ENCODE measurements around the gene LAT. TPM values are rescaled to one million over a fixed set of nuclear protein-coding genes. Genes with fewer than 3 reads are reported as not detected.
A peak's percentile ranks its signal among the peaks of the same experiment; 100 is the strongest.

Gene LAT
- total RNA-seq, 2 experiments from 2014 or later: 200 to 236 TPM

GRCh38 chr16:29023279-29024277, 38.7 kb downstream of the LAT start:
- no peak overlapping the region for H3K4me3 Mint-ChIP-seq
- peak; percentile 48 for ATAC-seq

GRCh38 chr16:29024278-29024677, 39.4 kb downstream of the LAT start:
- Mint-ChIP-seq H3K27ac (peak overlapping the region; percentile 79), H3K36me3 (no peaks in the 10 kb centered on the region), H3K4me3 (no peak overlapping the region), H3K9me3 (ENCODE audit: low read depth) (no peaks in the 10 kb centered on the region), H3K4me1 (peaks cover 55% of the 10 kb centered on the region), H3K27me3 (no peaks in the 10 kb centered on the region)
- no peak for DNase-seq
- no peak for ATAC-seq
- CTCF ChIA-PET: interaction anchor here (0.5 to 1.3 kb wide), 5 partner anchors 14 to 705 kb away, joined by 3 to 5 read pairs (median 3); no protein-coding TSS in a partner anchor

More at GRCh38 chr16:29023279-29024277, 38.7 kb downstream of the LAT start:
- peak overlapping the region; percentile 79 for H3K27ac Mint-ChIP-seq
- H3K9me3 Mint-ChIP-seq (ENCODE audit: low read depth): no peaks in the 10 kb centered on the region
- H3K27me3 Mint-ChIP-seq: no peaks in the 10 kb centered on the region
- peaks cover 48% of the 10 kb centered on the region for H3K4me1 Mint-ChIP-seq
- DNase-seq: no peak
- CTCF ChIA-PET: interaction anchor here (0.5 to 1.3 kb wide), 4 partner anchors 14 to 542 kb away, joined by 3 to 5 read pairs (median 4); no protein-coding TSS in a partner anchor
- H3K36me3 Mint-ChIP-seq: no peaks in the 10 kb centered on the region

GRCh38 chr16:29025218-29025617, 40.4 kb downstream of the LAT start:
- H3K4me1 Mint-ChIP-seq: peaks cover 60% of the 10 kb centered on the region
- no peak overlapping the region for H3K4me3 Mint-ChIP-seq
- H3K27me3 Mint-ChIP-seq: no peaks in the 10 kb centered on the region
- H3K36me3 Mint-ChIP-seq: no peaks in the 10 kb centered on the region
- H3K27ac Mint-ChIP-seq: peak overlapping the region; percentile 54
- ATAC-seq (no peak), DNase-seq (no peak)
- H3K9me3 Mint-ChIP-seq (ENCODE audit: low read depth): no peaks in the 10 kb centered on the region
- CTCF ChIA-PET: interaction anchor here (1.2 kb wide), 1 partner anchor 47 kb away, joined by 5 read pairs; no protein-coding TSS in a partner anchor

GRCh38 chr16:29025735-29026134, 40.9 kb downstream of the LAT start:
- CTCF ChIA-PET: interaction anchor here (1.2 kb wide), 1 partner anchor 48 kb away, joined by 5 read pairs; no protein-coding TSS in a partner anchor
- Mint-ChIP-seq H3K36me3 (no peaks in the 10 kb centered on the region), H3K27me3 (no peaks in the 10 kb centered on the region), H3K9me3 (ENCODE audit: low read depth) (no peaks in the 10 kb centered on the region), H3K4me1 (peaks cover 61% of the 10 kb centered on the region), H3K4me3 (no peak overlapping the region), H3K27ac (peak overlapping the region; percentile 54)
- DNase-seq: no peak
- no peak for ATAC-seq

GRCh38 chr16:29028457-29029167, 43.8 kb downstream of the LAT start:
- Mint-ChIP-seq H3K4me1 (peaks cover 42% of the 10 kb centered on the region), H3K27me3 (no peaks in the 10 kb centered on the region), H3K36me3 (no peaks in the 10 kb centered on the region), H3K27ac (peak overlapping the region; percentile 80), H3K4me3 (no peak overlapping the region), H3K9me3 (ENCODE audit: low read depth) (no peaks in the 10 kb centered on the region)
- ATAC-seq: peak; percentile 14
- CTCF ChIA-PET: interaction anchor here (0.8 to 2.1 kb wide), 6 partner anchors 14 to 84 kb away, joined by 3 to 11 read pairs (median 3); no protein-coding TSS in a partner anchor
- DNase-seq: peak; percentile 38

GRCh38 chr16:29029168-29029994, 44.5 kb downstream of the LAT start:
- no peak overlapping the region for H3K4me3 Mint-ChIP-seq
- CTCF ChIA-PET: interaction anchor here (0.8 to 2.1 kb wide), 6 partner anchors 14 to 85 kb away, joined by 3 to 11 read pairs (median 3); no protein-coding TSS in a partner anchor
- no peaks in the 10 kb centered on the region for H3K36me3 Mint-ChIP-seq
- peak overlapping the region; percentile 80 for H3K27ac Mint-ChIP-seq
- peaks cover 34% of the 10 kb centered on the region for H3K4me1 Mint-ChIP-seq
- peak; percentile 90 for DNase-seq
- H3K27me3 Mint-ChIP-seq: no peaks in the 10 kb centered on the region
- H3K9me3 Mint-ChIP-seq (ENCODE audit: low read depth): no peaks in the 10 kb centered on the region
- peak; percentile 97 for ATAC-seq

- peaks cover 26% of the 10 kb centered on the region for H3K4me1 Mint-ChIP-seq
- H3K36me3 Mint-ChIP-seq: no peaks in the 10 kb centered on the region
- H3K27ac Mint-ChIP-seq: no peak overlapping the region
- CTCF ChIA-PET: interaction anchor here (1.4 kb wide), 1 partner anchor 85 kb away, joined by 3 read pairs; no protein-coding TSS in a partner anchor
- ATAC-seq (no peak), DNase-seq (peak; percentile 33)
- H3K27me3 Mint-ChIP-seq: no peaks in the 10 kb centered on the region
- H3K4me3 Mint-ChIP-seq: no peak overlapping the region
- no peaks in the 10 kb centered on the region for H3K9me3 Mint-ChIP-seq (ENCODE audit: low read depth)
Measured at GRCh38 chr16:29030086-29030840, 45.4 kb downstream of the LAT start.

Other genes starting within 250 kb of the LAT start
- 1 to 10 TPM; 2.0 to 2.6 TPM for gene NPIPB9, start 233.3 kb upstream of the LAT start, total RNA-seq
- gene ATXN2L, start 162.1 kb upstream of the LAT start, total RNA-seq: 100 to 1,000 TPM; 295 to 301 TPM
- 100 to 1,000 TPM; 156 to 199 TPM for gene TUFM, start 138.7 kb upstream of the LAT start, total RNA-seq
- 10 to 100 TPM; 57.3 to 70.9 TPM for gene SH2B1, start 121.2 kb upstream of the LAT start, total RNA-seq
- gene ATP2A1, start 106.6 kb upstream of the LAT start, total RNA-seq: 1 to 10 TPM; 1.5 to 3.4 TPM
- gene RABEP2, start 59.8 kb upstream of the LAT start, total RNA-seq: 10 to 100 TPM; 18.0 to 19.1 TPM
- not detected for gene CD19, start 53.1 kb upstream of the LAT start, total RNA-seq
- gene NFATC2IP, start 34.1 kb upstream of the LAT start, total RNA-seq: 100 to 1,000 TPM; 120 to 133 TPM
- 10 to 100 TPM; 22.1 to 27.6 TPM for gene SPNS1, start 10.3 kb upstream of the LAT start, total RNA-seq

Measured in activated CD8-positive, alpha-beta memory T cell treated with anti-CD3 and anti-CD28 coated beads, Interleukin-2, amount 10 ng/mL, durations not matched to agents 7 days and 5 days (primary cell).